ENCODE data around the gene VMP1.
"Not testable (repeated sequence)": the region's sequence is repeated elsewhere in the genome, so short reads cannot be mapped to it uniquely, and the experiment has no call there.

DNA sequence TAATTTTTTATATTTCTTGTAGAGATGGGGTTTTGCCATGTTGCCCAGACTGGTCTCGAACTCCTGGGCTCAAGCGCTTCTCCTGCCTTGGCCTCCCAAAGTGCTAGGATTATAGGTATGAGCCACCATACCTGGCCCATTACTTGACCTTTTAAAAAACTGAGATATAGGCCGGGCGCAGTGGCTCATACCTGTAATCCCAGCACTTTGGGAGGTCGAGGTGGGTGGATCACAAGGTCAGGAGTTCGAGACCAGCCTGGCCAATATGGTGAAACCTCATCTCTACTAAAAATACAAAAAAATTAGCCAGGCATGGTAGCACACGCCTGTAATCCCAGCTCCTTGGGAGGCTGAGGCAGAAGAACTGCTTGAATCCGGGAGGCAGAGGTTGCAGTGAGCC is 166.0 kb downstream of the VMP1 start:
- TF ChIP-seq, protein P1, sequence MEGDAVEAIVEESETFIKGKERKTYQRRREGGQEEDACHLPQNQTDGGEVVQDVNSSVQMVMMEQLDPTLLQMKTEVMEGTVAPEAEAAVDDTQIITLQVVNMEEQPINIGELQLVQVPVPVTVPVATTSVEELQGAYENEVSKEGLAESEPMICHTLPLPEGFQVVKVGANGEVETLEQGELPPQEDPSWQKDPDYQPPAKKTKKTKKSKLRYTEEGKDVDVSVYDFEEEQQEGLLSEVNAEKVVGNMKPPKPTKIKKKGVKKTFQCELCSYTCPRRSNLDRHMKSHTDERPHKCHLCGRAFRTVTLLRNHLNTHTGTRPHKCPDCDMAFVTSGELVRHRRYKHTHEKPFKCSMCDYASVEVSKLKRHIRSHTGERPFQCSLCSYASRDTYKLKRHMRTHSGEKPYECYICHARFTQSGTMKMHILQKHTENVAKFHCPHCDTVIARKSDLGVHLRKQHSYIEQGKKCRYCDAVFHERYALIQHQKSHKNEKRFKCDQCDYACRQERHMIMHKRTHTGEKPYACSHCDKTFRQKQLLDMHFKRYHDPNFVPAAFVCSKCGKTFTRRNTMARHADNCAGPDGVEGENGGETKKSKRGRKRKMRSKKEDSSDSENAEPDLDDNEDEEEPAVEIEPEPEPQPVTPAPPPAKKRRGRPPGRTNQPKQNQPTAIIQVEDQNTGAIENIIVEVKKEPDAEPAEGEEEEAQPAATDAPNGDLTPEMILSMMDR (conservative IDR thresholded peaks at IDR 0.05) = not testable (repeated sequence)
- TF ChIP-seq EZH2 (IDR thresholded peaks at IDR 0.05; ENCODE audit: low read depth) = not testable (repeated sequence)

All from PC-9 (cell line).